HepG2 (cell line): Measurements from ENCODE around the gene ALDH16A1. TPM values are rescaled to one million over a fixed set of nuclear protein-coding genes. Genes with fewer than 3 reads are reported as not detected.
A peak's percentile ranks its signal among the peaks of the same experiment; 100 is the strongest.

Source experiments
- ATAC-seq: fragments of 200-7000 bp; cut with Tn5 transposase; 3 replicates; pipeline ENCODE4 v1.9.1; 2020; ENCODE audit warnings: mild to moderate bottlenecking, moderate library complexity
- BruUV-seq: library from RNA; stranded (reverse); fragments of 400-500 nt; replicated peaks from 2 replicates; lab custom pipeline; 2021; lab: Mats Ljungman, UMichigan
- CTCF ChIA-PET: fragments of 300-600 bp; formaldehyde crosslinking; extraction: SDS; loops from one replicate; lab custom pipeline; 2021; ENCODE audit warnings: low total read pairs, inconsistent platforms, low intra/inter-chr PET ratio; lab: Yijun Ruan, JAX
- POLR2A ChIA-PET: fragments of 350-600 bp; sonication (Branson Sonifier 250); formaldehyde crosslinking; loops from one replicate; lab custom pipeline; 2020; ENCODE audit warnings: antibody characterized with exemption, inconsistent platforms; lab: Yijun Ruan, JAX
- DNase-seq: peaks from one replicate; pipeline ENCODE4 v3.0.0-alpha.2; 2015; ENCODE audit warnings: low spot score
- FAIRE-seq: peaks from 3 replicates; lab custom pipeline; 2011; peaks lifted over from hg19 to GRCh38; lab: Jason Lieb, UNC
- H2AFZ ChIP-seq: one replicate; pipeline ENCODE4 v1.6.1; 2011; ENCODE audit warnings: low read length, inconsistent platforms
- H3K27ac ChIP-seq: fragments of 300-600 bp; 3 replicates; pipeline ENCODE4 v1.8.0; 2011; ENCODE audit warnings: mixed run types, mild to moderate bottlenecking, mixed read lengths, low read length, inconsistent platforms; ENCODE audit not compliant: insufficient read depth; ENCODE audit errors: extremely low read length
- H3K27me3 ChIP-seq, 2 experiments: fragments of 200-600 bp in 1 of 2; 2 replicates in 1 of 2; 3 replicates in 1 of 2; pipeline versions ENCODE4 v1.6.0 to v1.8.0; 2011; ENCODE audit warnings: low read length in 2 of 2, mild to moderate bottlenecking in 2 of 2, moderate library complexity in 2 of 2, inconsistent platforms in 1 of 2; ENCODE audit not compliant: insufficient read depth in 2 of 2, control insufficient read depth in 1 of 2
- H3K36me3 ChIP-seq, 2 experiments: fragments of 200-600 bp in 1 of 2; replicated peaks in 1 of 2; 2 replicates in 1 of 2; 3 replicates in 1 of 2; pipeline versions ENCODE4 v1.5.1 to v1.8.0; 2011; ENCODE audit warnings: low read length in 2 of 2, inconsistent platforms in 1 of 2; ENCODE audit not compliant: insufficient read depth in 2 of 2, control insufficient read depth in 1 of 2
- H3K4me1 ChIP-seq: 2 replicates; pipeline ENCODE4 v1.5.1; 2012; ENCODE audit warnings: low read length, inconsistent platforms; ENCODE audit not compliant: insufficient read depth
- H3K4me2 ChIP-seq: 2 replicates; pipeline ENCODE4 v1.6.0; 2011; ENCODE audit warnings: low read depth, low read length, inconsistent platforms
- H3K4me3 ChIP-seq, 3 experiments: fragments of 200-600 bp in 1 of 3; sonication (generic), shearing (Covaris generic) in 1 of 3; replicated peaks in 1 of 3; 2 replicates each; pipeline ENCODE4 v1.5.1; 2011 to 2016; ENCODE audit warnings: low read length in 3 of 3, inconsistent platforms in 2 of 3, low read depth in 2 of 3, mild to moderate bottlenecking in 2 of 3, control low read depth in 1 of 3, mixed read lengths in 1 of 3; ENCODE audit not compliant: insufficient read depth in 1 of 3
- H3K79me2 ChIP-seq: one replicate; pipeline ENCODE4 v1.6.1; 2011; ENCODE audit warnings: low read length, inconsistent platforms; ENCODE audit not compliant: insufficient read depth
- H3K9ac ChIP-seq: 2 replicates; pipeline ENCODE4 v1.6.0; 2011; ENCODE audit warnings: mild to moderate bottlenecking, low read depth, low read length, inconsistent platforms; ENCODE audit not compliant: insufficient read depth
- H3K9me3 ChIP-seq: 2 replicates; pipeline ENCODE4 v1.5.1; 2012; ENCODE audit warnings: mild to moderate bottlenecking, low read length
- H4K20me1 ChIP-seq: 2 replicates; pipeline ENCODE4 v1.6.0; 2011; ENCODE audit warnings: inconsistent platforms, mild to moderate bottlenecking, low read length, moderate library complexity; ENCODE audit not compliant: insufficient read depth
- CBX1 ChIP-seq: IDR thresholded peaks from one replicate; pipeline ENCODE4 v1.6.1; 2016; ENCODE audit warnings: antibody characterized with exemption, low read depth
- EZH2 ChIP-seq: conservative IDR thresholded peaks from 2 replicates; pipeline ENCODE4 v1.6.1; 2012; ENCODE audit warnings: mild to moderate bottlenecking, low read depth, low read length, moderate library complexity
- IKZF1 ChIP-seq: fragments of 450-650 bp; IDR thresholded peaks from 2 replicates; pipeline ENCODE4 v1.7.1; 2016
- KLF9 ChIP-seq: IDR thresholded peaks from 2 replicates; pipeline ENCODE4 v1.6.1; 2016; ENCODE audit warnings: low read depth
- MXI1 ChIP-seq: IDR thresholded peaks from 3 replicates; pipeline ENCODE4 v1.6.1; 2012; ENCODE audit warnings: low read depth, low read length, inconsistent platforms, borderline replicate concordance
- ZNF160 ChIP-seq: sonication (generic); formaldehyde crosslinking; IDR thresholded peaks from 2 replicates; pipeline ENCODE4 v1.8.0; 2022; ENCODE audit warnings: mild to moderate bottlenecking, inconsistent platforms, missing genetic modification reagents
- ZNF44 ChIP-seq: sonication (generic); formaldehyde crosslinking; IDR thresholded peaks from 2 replicates; pipeline ENCODE4 v1.5.1; 2020; ENCODE audit warnings: mild to moderate bottlenecking, missing genetic modification reagents
- ZNF75D ChIP-seq: sonication (generic); formaldehyde crosslinking; IDR thresholded peaks from 2 replicates; pipeline ENCODE4 v1.8.1; 2023; ENCODE audit warnings: missing genetic modification reagents, mild to moderate bottlenecking, borderline replicate concordance
- WGBS: methylation state at CpG from one replicate; pipeline ENCODE4 v1.1.6; 2017; ENCODE audit warnings: low lambda C conversion rate; 5-methylcytosine and 5-hydroxymethylcytosine counted together
- in situ Hi-C: cut with HindIII; loops from 2 replicates; pipeline ENCODE4 v1.10.0; 2017; ENCODE audit warnings: low pct_unique_long_range_greater_than_20kb; ENCODE audit not compliant: extremely low pct_ligation_motif_present
- intact Hi-C: fragments of 100-400 bp; cut with micrococcal nuclease; formaldehyde crosslinking; loops from one replicate; pipeline ENCODE4 v1.10.0; 2022; ENCODE audit not compliant: unreplicated experiment
- polyA plus RNA-seq, 8 experiments: library from polyadenylated mRNA; depleted of rRNA in 3 of 8; stranded (reverse) in 7 of 8; unstranded in 1 of 8; fragments of >200 nt; fragmentation: Illumina TruSeq in 4 of 8; extraction: Trizol in 4 of 8; gene quantifications; 2 replicates each; pipeline versions ENCODE4 v1.2.1 to v1.2.3, GENCODE V29; 2011 to 2016; ENCODE audit warnings: low read depth in 4 of 8, missing spikeins in 1 of 8, mixed read lengths in 1 of 8; ENCODE audit not compliant: insufficient read depth in 1 of 8
- total RNA-seq, 5 experiments: library from RNA; depleted of rRNA; stranded (reverse); fragments of >200 nt; fragmentation: Illumina TruSeq; extraction: Trizol; gene quantifications; 2 replicates each; pipeline ENCODE4 v1.2.3, GENCODE V29; 2016; ENCODE audit warnings: low read depth in 1 of 5
- TF ChIP-seq, protein P1 (sequence below): sonication (generic); formaldehyde crosslinking; IDR thresholded peaks from 2 replicates; pipeline ENCODE4 v1.4.0; 2020; ENCODE audit warnings: low read depth, mild to moderate bottlenecking, missing genetic modification reagents

Gene ALDH16A1
- total and polyA plus RNA-seq, 2 of the 13 experiments (the other 11 are each of a cell fraction or from before 2014, with no cell fraction given), result 8.4 to 34.9 TPM

DNA sequence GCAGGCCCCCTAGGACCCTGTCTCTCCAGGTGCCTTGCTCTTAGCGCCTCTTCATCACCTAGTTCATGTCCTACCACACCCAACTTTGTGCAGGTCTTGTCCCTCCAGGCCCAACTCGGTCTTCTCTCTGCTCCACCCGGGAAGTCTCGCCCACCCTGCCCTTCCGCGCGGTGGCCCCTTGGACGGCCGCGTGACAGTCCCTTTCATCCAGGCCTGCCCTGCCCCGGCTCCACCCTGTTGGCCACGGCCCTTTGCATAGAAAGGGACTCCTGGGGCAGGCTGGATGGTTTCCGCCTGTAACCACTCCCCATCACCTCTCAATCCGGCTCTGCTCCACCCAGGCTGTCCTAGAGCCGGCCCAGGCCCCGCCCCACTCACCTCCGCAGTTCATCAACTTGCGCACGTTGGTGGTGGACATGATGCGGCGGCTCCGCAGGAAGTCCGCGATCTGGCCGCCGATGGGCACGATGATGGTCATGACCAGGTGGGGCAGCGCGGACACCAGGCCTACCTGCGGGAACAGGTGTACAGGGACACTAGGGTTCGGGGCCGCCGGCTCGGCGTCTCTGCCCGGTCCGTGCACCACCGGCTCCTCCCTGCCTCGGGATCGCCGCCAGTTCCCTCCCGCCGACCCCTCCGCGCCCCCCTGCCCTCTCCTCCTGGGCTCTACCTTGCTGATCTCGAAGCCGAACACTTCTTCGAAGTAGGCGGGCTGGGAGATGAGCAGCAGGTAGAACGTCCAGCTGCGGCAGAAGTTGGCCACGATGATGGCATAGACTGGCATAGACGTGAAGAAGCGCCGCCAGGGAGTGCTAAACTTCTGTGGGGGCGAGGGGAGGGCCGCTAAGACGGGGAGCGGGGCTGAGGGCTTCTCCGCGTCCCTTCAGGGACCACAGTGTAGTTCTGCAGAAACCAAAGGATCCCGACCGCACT lies 20.6 kb upstream of the ALDH16A1 start:
- no peak for TF ChIP-seq ZNF75D (CRISPR knock-in tag)
- no peak for TF ChIP-seq MXI1
- TF ChIP-seq, protein P1, sequence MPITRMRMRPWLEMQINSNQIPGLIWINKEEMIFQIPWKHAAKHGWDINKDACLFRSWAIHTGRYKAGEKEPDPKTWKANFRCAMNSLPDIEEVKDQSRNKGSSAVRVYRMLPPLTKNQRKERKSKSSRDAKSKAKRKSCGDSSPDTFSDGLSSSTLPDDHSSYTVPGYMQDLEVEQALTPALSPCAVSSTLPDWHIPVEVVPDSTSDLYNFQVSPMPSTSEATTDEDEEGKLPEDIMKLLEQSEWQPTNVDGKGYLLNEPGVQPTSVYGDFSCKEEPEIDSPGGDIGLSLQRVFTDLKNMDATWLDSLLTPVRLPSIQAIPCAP, result no peak
- TF ChIP-seq EZH2, result 0 out of 2 replicates have a peak, but pooled peaks have one; percentile 56
- TF ChIP-seq ZNF160, result no peak
- TF ChIP-seq ZNF44 (CRISPR knock-in tag), result no peak
- TF ChIP-seq CBX1, result no peak
- no peak for TF ChIP-seq IKZF1
- no peak for TF ChIP-seq KLF9
- H3K79me2 ChIP-seq, result no peaks in the 10 kb centered on the region
- H3K4me1 ChIP-seq, result peaks cover 10% of the 10 kb centered on the region
- no peaks in the 10 kb centered on the region for H3K36me3 ChIP-seq
- ATAC-seq (no peak), FAIRE-seq (no peak), DNase-seq (no peak)
- CTCF ChIA-PET, result no interaction called here
- H4K20me1 ChIP-seq, result no peaks in the 10 kb centered on the region
- POLR2A ChIA-PET, result no interaction called here
- no peak overlapping the region for H3K9ac ChIP-seq
- no peak overlapping the region for H2AFZ ChIP-seq
- in situ Hi-C loops, result no loop called here
- no TSS peak for BruUV-seq
- no peak overlapping the region for H3K4me2 ChIP-seq
- WGBS, result 44% methylated on average over 43 of the region's 63 CpGs
- H3K27me3 ChIP-seq, result peaks cover 7 to 85% of the 10 kb centered on the region in 2 experiments; a peak in 4 of 5 replicates
- intact Hi-C loops, result no loop called here
- H3K9me3 ChIP-seq, result no peaks in the 10 kb centered on the region
- no peak overlapping the region for H3K27ac ChIP-seq
- H3K4me3 ChIP-seq, result no peak overlapping the region
